ENCODE data around the gene OSBPL2.

The OSBPL2 gene

GRCh38 chr20:62222972-62223371, 15.3 kb upstream of the OSBPL2 start:
- no peak for DNase-seq

- DNase-seq, result no peak
These were observed 14.8 kb upstream of the OSBPL2 start for GRCh38 chr20:62223571-62223970.

- no peak for DNase-seq
These were observed 14.0 kb upstream of the OSBPL2 start for GRCh38 chr20:62224113-62224855.

- no peak for DNase-seq
These were observed 13.3 kb upstream of the OSBPL2 start for GRCh38 chr20:62225026-62225425.

- DNase-seq, result no peak
These were observed 12.3 kb upstream of the OSBPL2 start for GRCh38 chr20:62225820-62226635.

- no peak for DNase-seq
These were observed 11.4 kb upstream of the OSBPL2 start for GRCh38 chr20:62226707-62227590.

- no peak for DNase-seq
These were observed 10.7 kb upstream of the OSBPL2 start for GRCh38 chr20:62227591-62227976.

GRCh38 chr20:62227977-62228958, 10.1 kb upstream of the OSBPL2 start:
- no peak for DNase-seq

GRCh38 chr20:62228982-62229545, 9.3 kb upstream of the OSBPL2 start:
- no peak for DNase-seq

GRCh38 chr20:62229667-62230066, 8.7 kb upstream of the OSBPL2 start:
- DNase-seq, result no peak

GRCh38 chr20:62230276-62230675, 8.0 kb upstream of the OSBPL2 start:
- DNase-seq, result no peak

- DNase-seq, result no peak
These were observed 7.6 kb upstream of the OSBPL2 start for GRCh38 chr20:62230696-62231095.

GRCh38 chr20:62231292-62231691, 7.0 kb upstream of the OSBPL2 start:
- DNase-seq, result no peak

GRCh38 chr20:62232194-62232593, 6.1 kb upstream of the OSBPL2 start:
- DNase-seq, result no peak

GRCh38 chr20:62232770-62233645, 5.3 kb upstream of the OSBPL2 start:
- no peak for DNase-seq

GRCh38 chr20:62233684-62234083, 4.6 kb upstream of the OSBPL2 start:
- DNase-seq, result no peak

- DNase-seq, result no peak
These were observed 4.0 kb upstream of the OSBPL2 start for GRCh38 chr20:62234339-62234738.

GRCh38 chr20:62235001-62235776, 3.1 kb upstream of the OSBPL2 start:
- DNase-seq, result no peak

GRCh38 chr20:62235777-62236157, 2.6 kb upstream of the OSBPL2 start:
- no peak for DNase-seq

GRCh38 chr20:62236200-62236599, 2.1 kb upstream of the OSBPL2 start:
- DNase-seq, result no peak
